Subcutaneous adipose tissue (tissue), 4 donors: ENCODE data around the gene DGKH. TPM values are rescaled to one million over a fixed set of nuclear protein-coding genes. Genes with fewer than 3 reads are reported as not detected.

ENCODE experiments used
- total RNA-seq, 4 donors: library from RNA; depleted of rRNA; stranded (reverse); fragments of >200 nt; gene quantifications; one replicate each; pipeline ENCODE4 v1.1.0, GENCODE V29; 2016
- TF ChIP-seq, protein P1 (sequence below): fragments of 450-650 bp; IDR thresholded peaks from one replicate; pipeline ENCODE4 v1.5.1; 2016; ENCODE audit warnings: low read depth, mild to moderate bottlenecking, control low read depth, antibody characterized with exemption, moderate library complexity

DGKH gene
- total RNA-seq, 4 donors from 2014 or later = 11.9 to 19.8 (median 13.5) TPM

GRCh38 chr13:42223681-42224080 is 175.2 kb downstream of the DGKH start:
- TF ChIP-seq, protein P1, sequence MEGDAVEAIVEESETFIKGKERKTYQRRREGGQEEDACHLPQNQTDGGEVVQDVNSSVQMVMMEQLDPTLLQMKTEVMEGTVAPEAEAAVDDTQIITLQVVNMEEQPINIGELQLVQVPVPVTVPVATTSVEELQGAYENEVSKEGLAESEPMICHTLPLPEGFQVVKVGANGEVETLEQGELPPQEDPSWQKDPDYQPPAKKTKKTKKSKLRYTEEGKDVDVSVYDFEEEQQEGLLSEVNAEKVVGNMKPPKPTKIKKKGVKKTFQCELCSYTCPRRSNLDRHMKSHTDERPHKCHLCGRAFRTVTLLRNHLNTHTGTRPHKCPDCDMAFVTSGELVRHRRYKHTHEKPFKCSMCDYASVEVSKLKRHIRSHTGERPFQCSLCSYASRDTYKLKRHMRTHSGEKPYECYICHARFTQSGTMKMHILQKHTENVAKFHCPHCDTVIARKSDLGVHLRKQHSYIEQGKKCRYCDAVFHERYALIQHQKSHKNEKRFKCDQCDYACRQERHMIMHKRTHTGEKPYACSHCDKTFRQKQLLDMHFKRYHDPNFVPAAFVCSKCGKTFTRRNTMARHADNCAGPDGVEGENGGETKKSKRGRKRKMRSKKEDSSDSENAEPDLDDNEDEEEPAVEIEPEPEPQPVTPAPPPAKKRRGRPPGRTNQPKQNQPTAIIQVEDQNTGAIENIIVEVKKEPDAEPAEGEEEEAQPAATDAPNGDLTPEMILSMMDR = no peak

- TF ChIP-seq, protein P1 = no peak
Observed at GRCh38 chr13:42225051-42225450, 176.6 kb downstream of the DGKH start.

- TF ChIP-seq, protein P1 = no peak
Observed at GRCh38 chr13:42228527-42228926, 180.1 kb downstream of the DGKH start.

DNA sequence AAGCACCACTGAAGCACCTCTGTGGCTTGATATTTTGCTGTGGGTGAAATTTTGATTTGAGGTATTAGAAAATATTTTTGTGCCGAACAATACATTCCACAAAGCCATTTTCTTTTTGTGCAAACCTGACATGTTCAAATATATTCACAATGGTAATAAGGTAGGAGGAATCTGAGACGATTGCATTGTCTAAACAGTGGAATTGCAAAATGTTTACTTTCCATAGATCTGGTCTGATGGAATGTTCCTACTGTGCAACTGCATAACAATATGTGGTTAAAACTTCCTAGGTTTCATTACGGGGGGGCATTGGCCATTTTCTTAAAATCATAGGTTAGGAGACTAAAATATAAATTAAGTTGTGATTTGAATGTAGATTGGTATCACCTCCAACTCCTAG is 180.8 kb downstream of the DGKH start:
- TF ChIP-seq, protein P1 = no peak

DNA sequence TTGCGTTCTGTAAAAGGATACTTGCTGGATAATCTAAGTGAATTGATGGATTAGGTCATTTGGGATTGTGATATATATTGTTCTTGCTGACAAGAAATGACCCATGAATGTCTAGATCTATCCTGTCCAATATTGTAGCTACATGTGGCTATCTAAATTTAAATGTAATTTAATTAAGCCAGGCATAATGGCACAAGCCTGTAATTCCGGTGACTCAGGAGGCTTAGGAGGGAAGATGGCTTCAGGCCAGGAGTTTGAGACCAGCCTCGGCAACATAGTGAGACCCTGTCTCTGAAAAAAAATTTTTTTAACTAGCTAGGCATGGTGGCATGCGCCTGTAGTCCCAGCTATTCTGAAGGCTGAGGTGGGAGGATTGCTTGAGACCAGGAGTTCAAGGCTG is 184.2 kb downstream of the DGKH start:
- TF ChIP-seq, protein P1 = no peak

- TF ChIP-seq, protein P1 = no peak
Observed at GRCh38 chr13:42233726-42234125, 185.3 kb downstream of the DGKH start.

- TF ChIP-seq, protein P1 = no peak
Observed at GRCh38 chr13:42239161-42239560, 190.7 kb downstream of the DGKH start.

DNA sequence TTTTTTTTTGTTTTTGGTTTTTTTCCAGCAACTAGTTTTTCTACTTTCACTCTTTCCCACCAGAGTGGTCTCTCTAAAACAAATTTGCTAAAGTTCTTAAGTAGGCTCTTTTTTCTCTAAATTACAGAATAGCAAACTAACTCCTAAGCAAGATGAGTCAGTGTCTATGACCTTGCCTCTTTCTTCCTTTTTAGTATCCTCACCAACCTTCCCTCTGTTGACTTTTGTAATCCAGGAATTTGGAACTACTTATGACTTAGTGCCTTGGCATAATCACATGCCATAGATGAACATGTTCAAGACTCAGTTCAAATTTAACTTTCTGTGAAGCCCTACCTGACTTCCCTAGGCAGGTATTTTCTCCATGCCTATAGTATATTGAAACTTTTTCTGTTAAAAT is 191.2 kb downstream of the DGKH start:
- TF ChIP-seq, protein P1 = no peak
